H1 (cell line): ENCODE results near the gene GRIK4. TPM values are rescaled to one million over a fixed set of nuclear protein-coding genes. Genes with fewer than 3 reads are reported as not detected.

Experiments used
- CBX5 ChIP-seq: fragments of 300-800, 300-1000 bp; sonication (generic); IDR thresholded peaks from 2 replicates; pipeline ENCODE4 v1.7.1; 2016; ENCODE audit warnings: antibody characterized with exemption, low read length, low read depth
- NANOG ChIP-seq: IDR thresholded peaks from 2 replicates; pipeline ENCODE4 v1.6.1; 2011; ENCODE audit warnings: low read length, low read depth, mild to moderate bottlenecking, inconsistent platforms; ENCODE audit not compliant: insufficient read depth, poor library complexity, severe bottlenecking
- RFX5 ChIP-seq: IDR thresholded peaks from 2 replicates; pipeline ENCODE4 v1.6.1; 2011; ENCODE audit warnings: low read depth, low read length, improper control_type of control experiment, borderline replicate concordance
- polyA plus RNA-seq, 7 experiments: library from polyadenylated mRNA; depleted of rRNA in 3 of 7; stranded (reverse) in 5 of 7; unstranded in 2 of 7; fragments of >200 nt in 5 of 7; fragments of 200-250 nt in 2 of 7; gene quantifications; 1 replicate in 5 of 7; 2 replicates in 1 of 7; 4 replicates in 1 of 7; pipeline versions ENCODE4 v1.2.1 to v1.2.3, GENCODE V29; 2011 to 2013; ENCODE audit warnings: missing spikeins in 2 of 7, mixed read lengths in 2 of 7
- total RNA-seq: library from RNA; stranded (reverse); fragmentation: NEBNext Ultra II Directional; extraction: Animal tissue kit (Norgen Biotek cat#: 25700); gene quantifications from 2 replicates; pipeline ENCODE4 v1.2.1, GENCODE V29; 2021
- TF ChIP-seq, protein P1 (sequence below): IDR thresholded peaks from 2 replicates; pipeline ENCODE4 v1.6.1; 2012; ENCODE audit warnings: low read length, inconsistent platforms

Gene GRIK4
- total and polyA plus RNA-seq, 2 of the 8 experiments (the other 6 are each of a cell fraction or from before 2014, with no cell fraction given), result 1.2 to 2.9 TPM

GRCh38 chr11:120995184-120995583, 483.6 kb downstream of the GRIK4 start (continued):
- TF ChIP-seq, protein P1, sequence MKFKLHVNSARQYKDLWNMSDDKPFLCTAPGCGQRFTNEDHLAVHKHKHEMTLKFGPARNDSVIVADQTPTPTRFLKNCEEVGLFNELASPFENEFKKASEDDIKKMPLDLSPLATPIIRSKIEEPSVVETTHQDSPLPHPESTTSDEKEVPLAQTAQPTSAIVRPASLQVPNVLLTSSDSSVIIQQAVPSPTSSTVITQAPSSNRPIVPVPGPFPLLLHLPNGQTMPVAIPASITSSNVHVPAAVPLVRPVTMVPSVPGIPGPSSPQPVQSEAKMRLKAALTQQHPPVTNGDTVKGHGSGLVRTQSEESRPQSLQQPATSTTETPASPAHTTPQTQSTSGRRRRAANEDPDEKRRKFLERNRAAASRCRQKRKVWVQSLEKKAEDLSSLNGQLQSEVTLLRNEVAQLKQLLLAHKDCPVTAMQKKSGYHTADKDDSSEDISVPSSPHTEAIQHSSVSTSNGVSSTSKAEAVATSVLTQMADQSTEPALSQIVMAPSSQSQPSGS, result no peak
- TF ChIP-seq CBX5 (no peak), NANOG (no peak), RFX5 (no peak)
